Measurements from ENCODE around the gene TUBA4B. TPM values are rescaled to one million over a fixed set of nuclear protein-coding genes. Genes with fewer than 3 reads are reported as not detected.
A peak's percentile ranks its signal among the peaks of the same experiment; 100 is the strongest.

The TUBA4B gene
- total RNA-seq (2014; rRNA removed; shearing (Covaris generic)): not detected in 2 replicates

- DNase-seq (ENCODE audit: low spot score): peak; percentile 36
Measured at GRCh38 chr2:219252900-219253752, at the start of gene TUBA4B. Gene TUBA4B (plus strand): TSS chr2:219253243. CDS start chr2:219253408, 165 bp downstream.

DNA sequence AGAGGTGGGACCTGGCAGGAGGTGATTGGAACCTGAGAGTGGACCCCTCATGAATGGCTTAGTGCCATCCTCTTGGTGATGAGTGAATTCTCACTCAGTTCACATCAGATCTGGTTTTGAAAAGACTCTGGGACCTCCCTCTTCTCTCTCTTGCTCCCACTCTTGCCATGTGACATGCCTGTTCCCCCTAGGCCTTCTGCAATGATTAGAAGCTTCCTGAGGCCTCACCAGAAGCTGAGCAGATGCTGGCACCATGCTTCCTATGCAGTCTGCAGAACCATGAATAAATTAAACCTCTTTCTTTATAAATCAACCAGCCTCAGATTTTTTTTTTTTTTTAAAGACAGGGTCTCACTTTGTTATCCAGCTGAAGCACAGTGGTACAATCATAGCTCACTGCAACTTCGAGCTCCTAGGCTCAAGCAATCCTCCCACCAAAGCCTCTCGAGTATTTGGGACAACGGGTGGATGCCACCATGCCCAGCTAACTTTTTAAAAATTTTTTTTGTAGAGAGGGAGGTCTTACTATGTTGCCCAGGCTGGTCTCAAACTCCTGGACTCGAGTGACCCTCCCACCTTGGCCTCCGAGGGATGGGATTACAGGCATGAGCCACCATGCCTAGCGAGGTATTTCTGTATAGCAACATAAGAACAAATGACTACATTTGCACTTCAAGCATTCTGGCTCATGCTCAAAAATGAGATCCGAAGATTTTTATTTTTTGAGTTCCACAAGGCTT lies 48.4 kb upstream of the TUBA4B start:
- no peak for DNase-seq (ENCODE audit: low spot score)

DNA sequence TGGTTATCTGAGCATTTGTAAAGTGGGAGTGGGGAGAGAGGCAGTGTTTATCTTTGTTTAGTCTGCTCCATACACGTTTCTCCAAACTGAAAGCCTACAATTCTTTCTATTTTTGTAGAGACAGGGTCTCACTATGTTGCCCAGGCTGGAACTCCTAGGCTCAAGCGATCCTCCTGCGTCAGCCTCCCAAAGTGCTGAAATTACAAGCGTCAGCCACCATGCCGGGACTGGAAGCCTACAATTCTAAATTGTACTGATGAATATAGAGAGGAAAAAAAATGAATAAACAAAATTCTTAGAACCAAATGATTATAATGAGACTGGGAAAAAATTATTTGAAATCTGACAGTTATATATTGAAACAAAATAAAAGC lies 47.9 kb upstream of the TUBA4B start:
- DNase-seq (ENCODE audit: low spot score): no peak

GRCh38 chr2:219205981-219206327 lies 47.1 kb upstream of the TUBA4B start:
- no peak for DNase-seq (ENCODE audit: low spot score)

- peak; percentile 92 for DNase-seq (ENCODE audit: low spot score)
Measured at GRCh38 chr2:219206328-219207133, 46.5 kb upstream of the TUBA4B start, which contains the start of gene ZFAND2B. Gene ZFAND2B (plus strand): TSS chr2:219206782. CDS start chr2:219206988, 206 bp downstream.

DNA sequence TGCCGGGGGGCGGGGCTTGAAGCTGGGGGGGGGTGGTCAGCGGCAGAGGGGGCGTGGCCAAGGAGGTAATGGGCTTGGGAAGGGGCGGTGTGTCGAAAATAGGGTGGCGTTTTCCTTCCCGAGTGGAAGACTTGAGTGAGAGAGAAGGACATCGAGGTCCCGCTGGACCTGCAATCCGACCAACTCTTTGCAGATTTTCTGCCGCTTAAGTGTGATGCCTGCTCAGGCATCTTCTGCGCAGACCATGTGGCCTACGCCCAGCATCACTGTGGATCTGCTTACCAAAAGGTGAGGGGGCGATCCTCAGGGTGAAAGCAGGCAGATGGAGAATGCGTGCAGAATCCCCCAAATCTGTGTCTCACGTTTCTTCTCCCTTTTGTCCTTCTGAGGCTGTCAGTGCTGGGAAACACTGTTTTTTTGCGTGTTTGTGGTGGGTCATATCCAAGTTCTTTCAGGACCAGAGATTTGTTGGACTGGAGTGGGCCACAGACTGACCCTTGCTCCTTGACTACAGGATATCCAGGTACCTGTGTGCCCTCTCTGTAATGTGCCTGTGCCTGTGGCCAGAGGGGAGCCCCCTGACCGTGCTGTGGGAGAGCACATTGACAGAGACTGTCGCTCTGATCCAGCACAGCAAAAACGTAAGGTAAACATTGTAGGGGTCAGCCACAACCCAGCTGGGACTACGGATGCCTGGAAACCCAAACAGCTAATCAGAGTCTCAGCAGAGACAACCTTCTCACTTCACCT lies 45.7 kb upstream of the TUBA4B start:
- DNase-seq (ENCODE audit: low spot score): no peak

- peak; percentile 46 for DNase-seq (ENCODE audit: low spot score)
Measured at GRCh38 chr2:219207884-219208740, 44.9 kb upstream of the TUBA4B start.

- no peak for DNase-seq (ENCODE audit: low spot score)
Measured at GRCh38 chr2:219209236-219210195, 43.5 kb upstream of the TUBA4B start.

DNA sequence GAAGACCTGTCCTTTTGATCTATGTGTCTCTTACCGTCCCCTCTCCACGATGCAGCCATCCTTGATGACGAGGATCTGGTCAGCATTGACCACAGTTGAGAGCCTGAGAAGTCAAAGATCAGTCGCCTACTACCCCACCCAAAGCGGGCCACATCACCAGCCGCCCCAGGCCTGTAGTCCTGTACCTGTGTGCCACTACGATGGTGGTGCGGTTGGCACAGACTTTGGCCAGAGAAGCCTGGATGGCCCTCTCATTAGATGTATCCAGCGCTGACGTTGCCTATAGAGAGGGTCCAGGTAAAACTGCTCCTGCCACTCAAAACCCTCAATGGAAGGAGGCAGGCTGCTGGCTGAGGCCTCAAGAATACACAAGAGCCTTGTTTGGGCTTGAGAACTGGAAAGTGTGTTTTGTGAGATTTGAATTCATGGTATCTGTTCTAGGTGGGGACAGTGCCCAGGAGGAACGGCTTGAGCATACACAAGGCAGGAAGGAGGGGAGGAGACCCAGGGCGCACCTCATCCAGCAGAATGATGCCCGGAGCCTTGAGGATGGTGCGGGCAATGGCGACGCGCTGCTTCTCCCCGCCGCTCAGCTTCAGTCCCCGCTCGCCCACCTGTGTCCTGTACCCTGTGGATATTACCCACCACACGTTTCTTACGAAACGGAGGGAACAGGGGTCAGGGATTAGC lies 42.7 kb upstream of the TUBA4B start:
- no peak for DNase-seq (ENCODE audit: low spot score)

- no peak for DNase-seq (ENCODE audit: low spot score)
Measured at GRCh38 chr2:219210886-219211362, 42.1 kb upstream of the TUBA4B start.

DNA sequence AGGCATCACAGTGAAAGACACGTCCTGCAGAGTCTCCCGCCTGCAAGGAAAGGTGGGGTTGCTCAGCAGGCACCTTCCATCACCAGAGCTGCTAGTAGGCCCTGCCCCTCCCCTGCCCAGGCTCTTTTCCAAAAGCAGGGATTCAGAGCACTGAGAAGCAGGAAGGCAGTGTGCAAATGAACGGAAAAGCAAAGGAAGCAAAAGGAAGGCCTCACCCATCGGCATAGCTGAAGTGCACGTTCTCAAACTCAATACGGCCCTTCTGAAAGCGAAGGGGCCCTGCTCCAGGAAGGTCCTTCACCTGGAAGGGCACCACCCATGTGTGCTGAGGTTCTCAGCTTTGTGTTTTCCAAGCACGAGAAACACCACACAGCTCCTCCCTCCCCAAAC lies 40.0 kb upstream of the TUBA4B start:
- no peak for DNase-seq (ENCODE audit: low spot score)

DNA sequence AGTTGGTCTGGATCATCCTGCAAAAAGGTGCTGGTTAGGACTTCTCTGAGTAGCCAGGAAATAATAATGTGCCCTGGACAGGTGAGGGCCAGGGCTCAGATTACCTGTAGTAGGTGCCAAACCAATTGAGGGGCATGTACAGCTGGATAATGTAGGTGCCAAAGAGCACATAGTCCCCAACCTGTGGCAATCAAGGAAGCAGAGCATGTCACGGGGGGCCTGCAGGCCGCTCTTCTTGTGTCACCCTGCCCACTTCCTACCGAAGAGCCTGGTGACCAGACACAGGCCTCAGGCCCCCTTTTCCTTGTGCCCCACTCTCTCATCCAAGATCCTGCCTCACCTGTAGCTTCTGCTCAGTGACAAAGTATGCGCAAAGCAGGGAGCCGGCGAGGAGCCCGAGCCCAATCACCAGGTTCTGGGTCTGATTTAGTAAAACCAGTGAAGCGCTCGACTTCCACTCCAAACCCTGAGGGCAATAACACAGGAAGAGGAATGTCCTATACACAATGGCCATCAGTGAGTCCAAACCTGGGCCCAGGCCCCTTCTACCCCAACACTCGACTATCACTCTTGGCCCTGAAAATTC lies 39.5 kb upstream of the TUBA4B start:
- no peak for DNase-seq (ENCODE audit: low spot score)

GRCh38 chr2:219214141-219214540 lies 38.9 kb upstream of the TUBA4B start:
- DNase-seq (ENCODE audit: low spot score): no peak

- DNase-seq (ENCODE audit: low spot score): no peak
Measured at GRCh38 chr2:219214786-219215185, 38.3 kb upstream of the TUBA4B start.

DNA sequence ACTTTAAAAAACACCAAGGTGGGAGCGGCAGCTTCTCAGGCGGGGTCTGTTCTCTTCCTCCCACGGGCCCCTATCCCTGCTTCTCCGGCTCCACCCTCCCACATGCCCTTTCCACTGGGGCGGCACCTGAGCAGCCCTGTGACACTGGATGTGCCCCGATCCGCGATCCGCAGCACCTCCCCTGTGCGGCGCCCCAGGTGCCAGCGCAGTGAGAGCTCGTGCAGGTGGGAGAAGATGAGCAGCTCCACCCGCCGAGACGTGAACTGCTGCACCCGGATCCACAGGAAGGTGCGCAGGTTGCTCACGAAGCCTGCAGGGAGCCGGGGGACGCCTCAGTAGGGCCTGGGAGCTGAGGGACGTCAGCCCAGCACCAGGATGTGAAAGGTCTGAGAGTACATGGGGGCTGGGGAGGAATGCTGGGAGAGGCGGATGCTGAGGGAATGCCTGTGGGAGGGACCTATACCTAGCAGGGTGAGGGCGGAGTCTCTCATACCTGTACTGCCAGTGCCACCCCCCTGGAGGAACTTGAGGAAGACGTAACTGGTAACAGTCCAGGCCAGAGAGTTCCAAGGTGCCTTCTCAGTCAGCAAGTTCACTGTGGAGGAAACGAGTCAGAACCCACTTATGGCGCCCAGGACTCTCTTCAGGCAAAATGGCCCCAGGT lies 37.0 kb upstream of the TUBA4B start:
- DNase-seq (ENCODE audit: low spot score): peak; percentile 76

- DNase-seq (ENCODE audit: low spot score): no peak
Measured at GRCh38 chr2:219216535-219216915, 36.5 kb upstream of the TUBA4B start.

- DNase-seq (ENCODE audit: low spot score): peak; percentile 72
Measured at GRCh38 chr2:219218217-219218731, 34.8 kb upstream of the TUBA4B start.
